K562 (cell line): ENCODE data around the gene SALL3.

ENCODE experiments used
- CTCF ChIP-seq, 3 experiments: IDR thresholded peaks in 2 of 3; conservative IDR thresholded peaks in 1 of 3; 2 replicates each; pipeline ENCODE4 v1.5.1; 2011 to 2012; ENCODE audit warnings: low read length in 3 of 3, mild to moderate bottlenecking in 3 of 3, control low read depth in 2 of 3, improper control_type of control experiment in 1 of 3, inconsistent platforms in 1 of 3, low read depth in 1 of 3, mixed read lengths in 1 of 3, moderate library complexity in 1 of 3; ENCODE audit not compliant: insufficient read depth in 2 of 3
- FOXP1 ChIP-seq: sonication (generic); formaldehyde crosslinking; IDR thresholded peaks from 2 replicates; pipeline ENCODE4 v1.8.0; 2022; ENCODE audit warnings: mild to moderate bottlenecking, missing genetic modification reagents
- POLR2A ChIP-seq: fragments of 450-650 bp; conservative IDR thresholded peaks from 2 replicates; pipeline ENCODE4 v1.6.1; 2016
- RFX5 ChIP-seq: IDR thresholded peaks from 2 replicates; pipeline ENCODE4 v1.6.1; 2011; ENCODE audit warnings: low read depth, mild to moderate bottlenecking, improper control_type of control experiment, low read length
- SMC3 ChIP-seq: conservative IDR thresholded peaks from 2 replicates; pipeline ENCODE4 v1.6.1; 2011; ENCODE audit warnings: low read depth, low read length, improper control_type of control experiment; ENCODE audit not compliant: insufficient read depth
- THAP12 ChIP-seq: fragments of 250-450 bp; sonication (Bioruptor Pico); IDR thresholded peaks from 2 replicates; pipeline ENCODE4 v1.9.0; 2021; ENCODE audit warnings: mild to moderate bottlenecking, inconsistent platforms

- TF ChIP-seq CTCF (IDR thresholded peaks at IDR 0.05 in 2 of 3, conservative IDR thresholded peaks at IDR 0.05 in 1 of 3; ENCODE audit: insufficient read depth in 2 of 3, low read depth in 1 of 3, low read length in 3 of 3) (no peak), SMC3 (no peak), POLR2A (no peak), FOXP1 (CRISPR knock-in tag) (no peak), RFX5 (no peak), THAP12 (CRISPR knock-in tag) (no peak)
Observed at GRCh38 chr18:79049506-79049905, 69.9 kb downstream of the SALL3 start.
